Subcutaneous adipose tissue (tissue), 4 donors: ENCODE data around the gene CNN2. TPM values are rescaled to one million over a fixed set of nuclear protein-coding genes. Genes with fewer than 3 reads are reported as not detected.

Experiments
- total RNA-seq, 4 donors: library from RNA; depleted of rRNA; stranded (reverse); fragments of >200 nt; gene quantifications; one replicate each; pipeline ENCODE4 v1.1.0, GENCODE V29; 2016
- TF ChIP-seq, protein P1 (sequence below): fragments of 450-650 bp; IDR thresholded peaks from one replicate; pipeline ENCODE4 v1.5.1; 2016; ENCODE audit warnings: low read depth, mild to moderate bottlenecking, control low read depth, antibody characterized with exemption, moderate library complexity

CNN2 gene
- total RNA-seq, 4 donors from 2014 or later, result 32.1 to 86.8 (median 52.2) TPM

DNA sequence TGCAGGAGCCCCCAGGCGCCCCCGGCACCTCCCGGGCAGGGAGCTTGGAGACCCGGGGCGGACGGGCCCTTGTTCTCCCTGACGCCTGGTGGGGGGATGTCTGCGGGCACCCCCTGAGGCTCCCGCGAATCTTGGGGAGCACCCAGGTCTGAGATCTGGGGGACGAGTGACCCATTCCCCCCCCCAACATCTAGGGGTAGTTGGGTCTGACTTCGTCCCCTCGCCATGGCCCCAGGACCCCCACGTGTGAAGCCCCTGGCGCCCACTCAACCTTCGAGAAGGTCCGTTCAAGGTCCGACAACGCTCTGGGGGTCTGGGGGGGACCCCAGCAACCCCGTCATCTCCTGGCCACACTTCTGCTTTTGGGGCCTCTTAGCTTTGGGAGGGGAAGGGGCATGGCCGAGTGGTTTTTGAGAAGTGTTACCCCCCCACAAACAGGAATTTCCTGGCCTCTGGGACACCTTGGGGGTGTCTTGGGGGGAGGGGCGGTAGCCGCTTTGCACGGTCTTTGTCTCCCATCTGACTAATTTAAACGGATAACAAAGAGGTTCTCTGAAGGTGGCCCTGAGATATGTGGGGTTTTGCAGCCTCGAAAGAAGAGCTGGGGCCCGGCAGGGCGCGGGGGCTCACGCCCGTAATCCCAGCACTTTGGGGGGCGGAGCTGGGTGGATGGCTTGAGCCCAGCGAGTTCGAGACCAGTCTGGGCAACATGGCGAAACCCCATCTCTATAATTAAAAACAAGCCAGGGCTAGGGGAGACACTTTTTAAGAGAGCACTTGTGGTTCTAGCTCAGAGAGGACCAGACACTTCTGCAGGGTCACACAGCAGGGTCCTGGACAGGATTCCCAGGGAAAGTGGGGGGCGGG lies 608 bp downstream of the CNN2 start:
- TF ChIP-seq, protein P1, sequence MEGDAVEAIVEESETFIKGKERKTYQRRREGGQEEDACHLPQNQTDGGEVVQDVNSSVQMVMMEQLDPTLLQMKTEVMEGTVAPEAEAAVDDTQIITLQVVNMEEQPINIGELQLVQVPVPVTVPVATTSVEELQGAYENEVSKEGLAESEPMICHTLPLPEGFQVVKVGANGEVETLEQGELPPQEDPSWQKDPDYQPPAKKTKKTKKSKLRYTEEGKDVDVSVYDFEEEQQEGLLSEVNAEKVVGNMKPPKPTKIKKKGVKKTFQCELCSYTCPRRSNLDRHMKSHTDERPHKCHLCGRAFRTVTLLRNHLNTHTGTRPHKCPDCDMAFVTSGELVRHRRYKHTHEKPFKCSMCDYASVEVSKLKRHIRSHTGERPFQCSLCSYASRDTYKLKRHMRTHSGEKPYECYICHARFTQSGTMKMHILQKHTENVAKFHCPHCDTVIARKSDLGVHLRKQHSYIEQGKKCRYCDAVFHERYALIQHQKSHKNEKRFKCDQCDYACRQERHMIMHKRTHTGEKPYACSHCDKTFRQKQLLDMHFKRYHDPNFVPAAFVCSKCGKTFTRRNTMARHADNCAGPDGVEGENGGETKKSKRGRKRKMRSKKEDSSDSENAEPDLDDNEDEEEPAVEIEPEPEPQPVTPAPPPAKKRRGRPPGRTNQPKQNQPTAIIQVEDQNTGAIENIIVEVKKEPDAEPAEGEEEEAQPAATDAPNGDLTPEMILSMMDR, result no peak

DNA sequence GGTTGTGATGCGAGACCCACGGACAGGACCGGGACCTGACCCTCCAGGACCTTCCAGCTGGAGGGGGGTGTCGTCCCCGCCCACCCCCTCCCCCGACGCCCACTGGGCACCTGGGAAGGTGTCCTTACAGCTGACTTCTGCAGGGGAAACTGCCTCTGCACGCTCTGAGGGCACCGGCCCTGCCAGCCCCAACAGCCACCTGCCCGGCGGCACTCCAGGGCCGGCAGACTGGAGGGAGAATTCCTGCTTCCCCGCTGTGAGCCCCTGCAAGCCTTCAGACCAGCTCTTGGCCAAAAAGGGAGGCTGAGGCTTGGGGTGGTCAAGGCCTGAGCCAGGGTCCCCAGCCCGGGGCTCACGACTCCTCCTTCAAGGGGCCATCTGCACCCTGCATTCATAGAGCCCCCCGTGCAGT lies 1.2 kb downstream of the CNN2 start:
- TF ChIP-seq, protein P1, result no peak

DNA sequence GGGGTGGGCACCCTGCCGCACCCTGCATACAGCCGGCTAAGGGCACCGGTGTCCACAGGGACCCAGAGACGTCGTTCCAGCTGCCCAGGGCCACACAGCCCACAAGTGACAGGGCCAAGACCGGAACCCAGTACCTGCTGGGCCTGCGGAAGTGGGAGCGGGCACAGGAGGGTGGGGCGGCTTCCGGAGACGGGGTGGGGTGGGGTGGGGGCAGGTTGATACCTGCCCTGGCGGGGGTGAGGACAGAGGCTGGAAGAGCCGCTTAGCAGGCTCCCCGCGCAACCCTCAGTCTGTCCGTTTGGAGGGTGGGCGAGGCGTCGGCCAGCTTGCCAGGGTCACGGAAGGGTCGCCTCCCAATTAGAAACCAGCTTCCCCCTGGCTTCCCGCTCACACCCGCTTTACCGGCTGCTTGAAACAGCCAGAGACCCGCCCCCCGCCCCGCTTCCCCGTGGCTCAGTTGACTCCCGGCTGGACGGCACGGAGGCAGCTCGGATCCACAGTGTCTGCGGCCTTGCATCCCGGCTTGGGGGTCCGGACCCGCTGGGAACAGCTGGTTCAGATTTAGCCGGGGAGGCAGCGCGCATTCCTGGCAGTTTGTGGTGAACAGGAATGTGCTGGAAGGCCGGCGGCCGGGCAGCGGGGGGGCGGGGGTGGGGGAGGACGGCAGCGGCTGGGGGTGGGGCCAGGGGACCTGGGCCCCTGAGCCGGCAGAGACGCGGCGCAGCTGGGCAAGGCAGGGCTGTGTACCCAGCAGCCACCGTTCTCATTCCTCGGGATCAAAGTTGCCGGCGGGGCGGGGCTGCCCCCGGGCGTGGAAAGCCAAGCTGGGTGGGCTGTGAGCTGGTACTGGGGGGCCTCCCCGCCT lies 1.9 kb downstream of the CNN2 start:
- TF ChIP-seq, protein P1, result no peak

DNA sequence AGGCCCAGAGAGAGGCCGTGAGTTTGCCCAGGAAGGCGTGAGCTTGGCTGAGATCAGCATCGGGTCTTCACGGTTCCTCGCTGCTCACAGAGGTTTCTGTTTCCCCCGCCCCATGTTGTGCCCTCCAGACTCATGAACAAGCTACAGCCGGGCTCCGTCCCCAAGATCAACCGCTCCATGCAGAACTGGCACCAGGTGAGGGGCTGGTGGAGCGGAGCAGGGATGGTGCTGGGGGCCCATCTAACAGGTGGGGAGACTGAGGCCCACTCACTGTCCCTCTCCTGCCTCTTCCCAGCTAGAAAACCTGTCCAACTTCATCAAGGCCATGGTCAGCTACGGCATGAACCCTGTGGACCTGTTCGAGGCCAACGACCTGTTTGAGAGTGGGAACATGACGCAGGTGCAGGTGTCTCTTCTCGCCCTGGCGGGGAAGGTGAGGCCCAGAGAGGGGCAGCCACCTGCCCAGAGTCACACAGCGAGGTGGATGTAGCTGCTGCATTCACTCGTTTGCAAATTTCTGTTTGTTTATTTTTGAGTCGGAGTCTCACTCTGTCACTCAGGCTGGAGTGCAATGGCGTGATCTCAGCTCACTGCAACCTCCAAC lies 6.0 kb downstream of the CNN2 start:
- TF ChIP-seq, protein P1, result no peak

DNA sequence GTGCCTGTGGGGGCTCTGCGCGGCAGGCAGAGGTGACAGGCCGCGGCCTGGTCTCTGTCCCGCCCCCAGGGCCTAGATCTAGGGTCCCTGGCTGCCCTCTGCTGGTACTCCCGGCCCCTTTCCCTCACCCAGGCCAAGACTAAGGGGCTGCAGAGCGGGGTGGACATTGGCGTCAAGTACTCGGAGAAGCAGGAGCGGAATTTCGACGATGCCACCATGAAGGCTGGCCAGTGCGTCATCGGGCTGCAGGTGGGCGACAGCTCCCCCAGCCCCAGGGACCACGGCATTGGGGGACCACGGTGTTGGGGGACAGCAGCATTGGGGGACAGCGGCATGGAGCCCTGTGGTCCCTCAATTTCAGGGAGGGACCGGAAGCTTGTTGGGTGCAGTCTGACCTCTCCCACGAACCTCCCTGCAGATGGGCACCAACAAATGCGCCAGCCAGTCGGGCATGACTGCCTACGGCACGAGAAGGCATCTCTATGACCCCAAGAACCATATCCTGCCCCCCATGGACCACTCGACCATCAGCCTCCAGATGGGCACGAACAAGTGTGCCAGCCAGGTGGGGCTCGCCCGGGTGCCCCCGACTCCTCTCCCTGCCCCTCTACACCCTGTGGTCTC lies 9.7 kb downstream of the CNN2 start:
- TF ChIP-seq, protein P1, result no peak

DNA sequence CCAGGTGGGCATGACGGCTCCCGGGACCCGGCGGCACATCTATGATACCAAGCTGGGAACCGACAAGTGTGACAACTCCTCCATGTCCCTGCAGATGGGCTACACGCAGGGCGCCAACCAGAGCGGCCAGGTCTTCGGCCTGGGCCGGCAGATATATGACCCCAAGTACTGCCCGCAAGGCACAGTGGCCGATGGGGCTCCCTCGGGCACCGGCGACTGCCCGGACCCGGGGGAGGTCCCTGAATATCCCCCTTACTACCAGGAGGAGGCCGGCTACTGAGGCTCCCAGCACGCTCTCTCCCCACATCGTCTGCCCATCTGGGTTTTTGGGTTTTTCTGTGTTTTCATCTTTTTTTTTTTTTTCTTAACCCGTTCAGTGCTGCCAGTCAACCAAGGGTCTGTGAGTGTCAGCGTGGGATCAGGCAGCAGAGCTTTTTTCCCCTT lies 11.2 kb downstream of the CNN2 start:
- TF ChIP-seq, protein P1, result no peak
